Measurements from ENCODE around the gene RASAL1.
"Not testable (repeated sequence)": the region's sequence is repeated elsewhere in the genome, so short reads cannot be mapped to it uniquely, and the experiment has no call there.

The RASAL1 gene

GRCh38 chr12:113140706-113141105 is 5.1 kb upstream of the RASAL1 start:
- no peak for DNase-seq (ENCODE audit: low spot score)

- no peak for DNase-seq (ENCODE audit: low spot score)
Observed at GRCh38 chr12:113138826-113139225, 3.3 kb upstream of the RASAL1 start.

- DNase-seq (ENCODE audit: low spot score): no peak
Observed at GRCh38 chr12:113137861-113138783, 2.6 kb upstream of the RASAL1 start.

- no peak for DNase-seq (ENCODE audit: low spot score)
Observed at GRCh38 chr12:113136990-113137511, 1.5 kb upstream of the RASAL1 start.

GRCh38 chr12:113136128-113136989 is 798 bp upstream of the RASAL1 start:
- no peak for DNase-seq (ENCODE audit: low spot score)

- DNase-seq (ENCODE audit: low spot score): no peak
Observed at GRCh38 chr12:113134521-113134951, 1.0 kb downstream of the RASAL1 start.

- no peak for DNase-seq (ENCODE audit: low spot score)
Observed at GRCh38 chr12:113134071-113134470, 1.5 kb downstream of the RASAL1 start.

GRCh38 chr12:113133666-113134065 is 1.9 kb downstream of the RASAL1 start:
- no peak for DNase-seq (ENCODE audit: low spot score)

GRCh38 chr12:113133036-113133435 is 2.5 kb downstream of the RASAL1 start:
- no peak for DNase-seq (ENCODE audit: low spot score)

- DNase-seq (ENCODE audit: low spot score): no peak
Observed at GRCh38 chr12:113131556-113131955, 4.0 kb downstream of the RASAL1 start.

- DNase-seq (ENCODE audit: low spot score): peak; percentile 28
Observed at GRCh38 chr12:113130457-113131135, 5.0 kb downstream of the RASAL1 start.

GRCh38 chr12:113129664-113130456 is 5.7 kb downstream of the RASAL1 start:
- no peak for DNase-seq (ENCODE audit: low spot score)

GRCh38 chr12:113128802-113129663 is 6.5 kb downstream of the RASAL1 start:
- DNase-seq (ENCODE audit: low spot score): no peak

GRCh38 chr12:113127791-113128199 is 7.8 kb downstream of the RASAL1 start:
- no peak for DNase-seq (ENCODE audit: low spot score)

GRCh38 chr12:113120670-113121370 is 14.7 kb downstream of the RASAL1 start:
- DNase-seq (ENCODE audit: low spot score): no peak

- DNase-seq (ENCODE audit: low spot score): no peak
Observed at GRCh38 chr12:113119980-113120669, 15.4 kb downstream of the RASAL1 start.

- no peak for DNase-seq (ENCODE audit: low spot score)
Observed at GRCh38 chr12:113118142-113118541, 17.4 kb downstream of the RASAL1 start.

- DNase-seq (ENCODE audit: low spot score): not testable (repeated sequence)
Observed at GRCh38 chr12:113117684-113118083, 17.9 kb downstream of the RASAL1 start.

GRCh38 chr12:113116875-113117274 is 18.7 kb downstream of the RASAL1 start:
- DNase-seq (ENCODE audit: low spot score): no peak

All from cerebellar cortex (tissue), 1 donor.